HG03025 (cell line): Measurements from ENCODE around the gene TBXT.
"Not testable (repeated sequence)": the region's sequence is repeated elsewhere in the genome, so short reads cannot be mapped to it uniquely, and the experiment has no call there.

Experiments
- ATAC-seq: cut with Tn5 transposase; IDR thresholded peaks from one replicate; pipeline ENCODE4 v1.9.1; 2021; ENCODE audit warnings: mild to moderate bottlenecking, moderate library complexity; ENCODE audit not compliant: unreplicated experiment, low FRiP score

The TBXT gene, protein sequence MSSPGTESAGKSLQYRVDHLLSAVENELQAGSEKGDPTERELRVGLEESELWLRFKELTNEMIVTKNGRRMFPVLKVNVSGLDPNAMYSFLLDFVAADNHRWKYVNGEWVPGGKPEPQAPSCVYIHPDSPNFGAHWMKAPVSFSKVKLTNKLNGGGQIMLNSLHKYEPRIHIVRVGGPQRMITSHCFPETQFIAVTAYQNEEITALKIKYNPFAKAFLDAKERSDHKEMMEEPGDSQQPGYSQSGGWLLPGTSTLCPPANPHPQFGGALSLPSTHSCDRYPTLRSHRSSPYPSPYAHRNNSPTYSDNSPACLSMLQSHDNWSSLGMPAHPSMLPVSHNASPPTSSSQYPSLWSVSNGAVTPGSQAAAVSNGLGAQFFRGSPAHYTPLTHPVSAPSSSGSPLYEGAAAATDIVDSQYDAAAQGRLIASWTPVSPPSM

DNA sequence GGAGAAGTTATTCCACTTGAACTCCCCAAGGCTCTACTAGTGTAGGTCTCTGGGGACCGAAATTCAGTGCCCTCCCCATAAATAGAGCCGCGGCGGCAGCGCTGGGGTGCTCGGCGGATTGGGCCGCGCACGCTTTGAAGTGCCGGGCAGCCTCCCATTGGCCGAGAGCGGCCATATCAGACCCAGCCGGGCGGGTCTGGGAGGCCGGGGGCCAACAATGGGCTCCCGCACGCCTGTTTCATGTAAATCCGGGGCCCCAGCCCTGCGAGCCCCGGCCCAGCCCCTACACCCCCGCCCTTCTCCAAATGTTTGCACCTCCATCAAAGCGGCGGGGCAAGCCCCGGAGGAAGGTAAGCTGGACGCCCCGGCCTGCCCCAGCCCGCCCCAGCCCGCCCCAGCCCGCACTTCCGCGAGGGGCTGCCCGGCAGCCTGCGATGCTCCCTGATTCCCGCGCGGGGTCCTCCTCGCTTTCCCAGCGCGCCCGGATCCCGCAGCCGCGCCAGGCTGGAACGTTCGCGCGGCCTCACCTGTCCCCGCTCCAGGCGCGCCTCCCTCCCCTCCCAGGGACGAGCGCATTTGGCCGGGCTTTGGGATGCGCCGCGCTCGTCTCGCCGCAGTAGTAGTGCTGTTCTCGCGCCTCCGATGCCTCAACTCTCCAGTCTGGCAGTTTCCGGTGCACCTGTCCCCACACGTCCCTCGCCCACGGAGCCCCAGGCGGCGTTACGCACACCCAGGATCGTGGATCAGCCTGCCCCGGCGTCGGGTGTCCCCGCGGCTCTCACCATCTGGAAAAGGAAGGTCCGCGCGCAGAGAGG, at the start of gene TBXT:
TBXT (minus strand) TSS at position 51 of the 815 bp plus-strand sequence. CDS start 260 bp downstream, outside the sequence.
- no peak for ATAC-seq

DNA sequence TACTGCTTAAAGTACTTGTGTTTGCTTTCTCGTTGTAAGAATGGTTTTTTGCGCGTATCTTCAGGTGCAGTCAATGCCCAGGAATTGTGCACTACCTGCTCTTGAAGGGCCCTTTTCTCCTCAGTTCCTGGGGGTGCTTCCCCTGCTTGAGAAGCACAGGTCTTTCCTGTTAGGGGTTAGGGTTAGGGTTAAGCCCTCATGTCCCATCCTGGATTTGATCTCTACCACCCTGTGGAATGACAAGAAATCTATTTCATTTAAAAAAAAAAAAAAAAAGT, 39.6 kb upstream of the TBXT start:
- no peak for ATAC-seq

DNA sequence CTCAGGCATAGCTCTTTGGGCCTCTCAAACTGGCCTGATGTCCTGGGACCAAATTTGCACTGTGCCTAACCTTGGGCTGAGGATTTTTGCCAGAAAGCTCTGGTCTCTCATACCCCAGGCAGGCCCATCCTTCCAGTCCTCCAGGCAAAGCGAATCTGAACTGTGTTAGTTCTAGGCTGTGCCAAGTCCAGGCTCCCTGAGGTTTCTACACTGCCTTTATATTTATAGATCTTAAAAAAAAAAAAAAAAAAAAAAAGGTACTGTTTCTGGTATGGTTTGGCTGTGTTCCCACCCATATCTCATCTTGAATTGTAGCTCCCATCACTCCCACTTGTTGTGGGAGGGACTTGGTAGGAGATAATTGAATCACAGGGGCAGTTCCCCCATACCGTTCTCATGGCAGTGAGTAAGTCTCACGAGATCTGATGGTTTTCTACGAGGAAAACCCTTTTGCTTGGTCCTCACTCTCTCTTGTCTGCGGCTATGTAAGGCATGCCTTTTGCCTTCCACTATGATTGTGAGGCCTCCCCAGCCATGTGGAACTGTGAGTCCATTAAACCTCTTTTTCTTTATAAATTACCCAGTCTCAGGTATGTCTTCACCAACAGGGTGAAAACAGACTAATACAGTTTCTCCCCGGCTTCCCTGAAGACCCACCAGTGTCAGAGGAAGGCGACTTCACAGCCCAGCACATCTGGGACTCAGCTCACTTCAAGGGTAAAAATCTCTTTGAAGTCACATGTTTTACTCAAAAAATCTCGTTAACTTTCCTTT, 39.0 kb upstream of the TBXT start:
- ATAC-seq = no peak

DNA sequence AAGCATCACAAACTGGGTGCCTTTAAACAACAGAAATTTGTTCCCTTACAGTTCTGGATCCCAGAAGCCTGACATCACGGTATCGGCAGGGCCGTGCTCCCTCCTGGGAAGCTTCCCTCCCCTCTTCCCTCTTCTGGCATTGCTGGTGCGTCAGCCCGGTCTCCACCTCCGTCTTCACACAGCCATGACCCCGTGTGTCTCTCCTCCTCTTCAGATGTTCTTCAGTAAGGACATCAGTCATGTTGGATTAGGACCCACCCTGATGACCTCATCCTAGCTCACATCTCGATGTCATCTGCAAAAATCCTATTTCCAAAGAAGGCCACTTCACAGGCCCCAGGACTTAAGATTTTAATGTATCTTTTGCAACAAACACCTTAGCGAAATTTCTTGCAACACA, 38.4 kb upstream of the TBXT start:
- no peak for ATAC-seq

DNA sequence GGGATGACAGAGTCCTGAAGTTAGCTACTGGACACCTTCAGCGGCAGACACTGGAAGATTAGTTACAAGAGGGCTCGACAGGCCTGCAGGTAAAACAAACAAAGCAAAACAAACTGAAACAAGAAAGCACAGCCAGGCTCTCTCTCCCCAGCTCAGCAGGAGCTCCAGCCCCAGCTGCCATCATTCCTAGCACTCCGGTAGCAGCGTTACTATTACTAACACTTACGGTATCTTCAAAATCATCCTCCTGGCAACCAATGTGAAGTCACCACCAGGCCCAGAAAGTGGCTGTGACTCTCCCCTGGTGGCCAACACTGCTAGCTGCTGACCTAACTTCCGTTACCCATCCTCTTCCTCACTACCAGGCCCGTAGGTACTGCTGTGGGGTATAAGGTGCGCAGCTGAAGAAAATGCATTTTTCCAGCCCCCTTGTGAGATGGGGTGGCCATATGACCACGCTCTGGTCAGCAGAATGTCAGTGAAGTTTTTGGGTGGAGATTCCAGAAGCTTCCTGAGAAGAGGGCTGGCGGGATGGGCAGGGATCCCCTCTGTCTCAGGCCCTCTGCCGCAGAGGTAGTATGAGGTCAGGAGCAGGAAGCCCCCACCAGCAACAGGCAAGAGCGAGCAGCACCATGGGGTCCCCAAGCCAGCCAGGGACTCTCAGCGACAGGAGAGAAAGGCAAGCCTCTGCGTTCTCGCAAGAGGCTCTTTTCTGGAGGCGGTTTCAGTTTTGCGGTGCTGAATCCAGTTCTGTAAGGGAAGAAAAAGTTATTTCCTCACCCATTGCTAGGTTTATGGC, 37.4 kb upstream of the TBXT start:
- no peak for ATAC-seq

DNA sequence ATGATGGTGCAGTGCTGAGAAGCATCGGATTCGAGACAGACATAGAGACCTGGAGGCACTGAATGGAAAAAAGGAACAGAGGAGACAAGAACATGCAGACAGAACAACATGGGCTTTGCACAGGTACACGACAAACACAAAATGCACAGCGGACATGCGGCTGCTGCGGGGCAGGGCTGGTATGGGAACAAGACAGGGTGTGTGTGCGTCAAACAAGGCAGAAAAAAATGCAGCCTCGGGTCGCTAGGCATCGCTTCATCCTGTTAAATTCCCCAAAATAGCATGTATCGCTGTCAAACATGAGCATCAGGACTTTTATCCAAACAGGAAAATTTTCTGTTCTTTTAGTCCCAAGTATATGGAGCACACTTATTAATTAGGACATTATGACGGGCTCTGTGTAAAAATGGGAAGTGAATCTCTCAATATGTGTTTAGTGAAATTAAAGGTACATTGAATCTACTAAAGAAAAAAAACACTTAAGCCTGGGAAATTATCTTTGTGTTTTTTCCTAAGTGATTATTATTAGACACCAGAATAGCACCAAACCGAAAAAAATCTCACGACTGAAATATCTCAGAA, 36.1 kb upstream of the TBXT start:
- ATAC-seq = no peak

DNA sequence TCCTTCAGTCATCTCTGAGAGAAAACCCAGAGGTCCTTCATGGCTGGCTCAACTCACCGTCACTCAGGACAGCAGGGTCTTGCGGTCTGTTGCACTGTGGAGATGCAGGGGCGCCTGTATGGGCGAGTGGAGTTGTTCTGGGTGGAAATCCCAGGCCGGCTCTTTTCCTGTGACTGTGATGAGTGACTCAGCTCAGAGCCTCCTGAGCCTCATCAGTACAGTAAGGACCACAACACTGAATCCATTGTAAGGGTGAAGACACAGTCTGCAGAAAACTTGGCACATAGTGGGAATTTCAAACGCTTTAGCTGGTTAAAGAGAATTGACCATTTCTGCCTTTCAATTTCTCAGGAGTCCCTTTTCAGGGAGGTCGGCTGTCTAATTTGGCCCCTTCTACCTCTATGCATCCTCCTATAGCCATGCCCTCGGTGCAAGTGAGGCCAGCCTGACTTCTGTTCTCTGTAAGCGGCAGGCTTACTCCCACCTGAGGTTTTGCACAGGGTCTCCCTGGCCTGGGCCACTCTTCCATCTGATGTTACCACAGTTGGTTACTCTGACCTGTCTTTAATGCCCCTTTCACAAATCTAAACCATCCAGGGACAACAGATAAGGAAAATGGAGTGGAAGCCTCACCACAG, 35.5 kb upstream of the TBXT start:
- peak; percentile 13 for ATAC-seq

DNA sequence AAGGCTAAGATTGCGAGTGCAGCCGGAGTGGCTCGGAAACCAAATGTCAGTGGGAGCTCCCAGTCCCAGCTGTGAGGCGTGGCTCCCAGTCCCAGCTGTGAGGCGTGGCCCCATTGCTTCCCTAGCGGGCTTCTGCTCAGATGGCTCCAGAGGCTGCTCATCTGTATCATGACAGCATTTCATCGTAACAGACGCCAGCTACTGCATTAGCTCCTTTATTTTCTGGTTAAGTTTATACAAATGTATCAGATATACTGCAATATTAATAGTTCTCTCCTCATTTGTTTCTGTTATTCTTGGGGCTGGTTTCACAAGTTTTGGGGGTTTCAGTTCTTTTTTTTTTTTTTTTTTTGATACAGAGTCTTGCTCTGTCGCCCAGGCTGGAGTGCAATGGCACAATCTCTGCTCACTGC, 34.7 kb upstream of the TBXT start:
- ATAC-seq = peak; percentile 83

DNA sequence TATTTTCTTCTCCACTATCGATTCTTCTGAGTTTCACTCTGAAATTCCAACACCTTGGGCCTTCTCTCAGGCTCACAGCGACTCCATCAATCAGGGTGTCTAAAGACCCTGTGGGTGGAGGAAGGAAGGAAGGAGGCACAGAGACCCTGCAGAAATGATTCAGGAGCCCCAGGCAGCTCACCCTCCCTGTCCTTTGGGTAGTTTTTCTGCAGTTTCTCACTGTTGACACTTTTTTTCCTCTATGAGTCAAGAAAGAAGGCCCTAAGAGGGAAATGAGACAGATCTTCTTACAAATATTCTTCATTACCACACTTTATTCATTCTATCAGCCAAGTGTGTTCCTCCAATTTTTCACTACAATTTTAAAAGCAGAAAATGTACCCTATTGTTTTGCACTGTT, 34.2 kb upstream of the TBXT start:
- ATAC-seq = peak; percentile 19

DNA sequence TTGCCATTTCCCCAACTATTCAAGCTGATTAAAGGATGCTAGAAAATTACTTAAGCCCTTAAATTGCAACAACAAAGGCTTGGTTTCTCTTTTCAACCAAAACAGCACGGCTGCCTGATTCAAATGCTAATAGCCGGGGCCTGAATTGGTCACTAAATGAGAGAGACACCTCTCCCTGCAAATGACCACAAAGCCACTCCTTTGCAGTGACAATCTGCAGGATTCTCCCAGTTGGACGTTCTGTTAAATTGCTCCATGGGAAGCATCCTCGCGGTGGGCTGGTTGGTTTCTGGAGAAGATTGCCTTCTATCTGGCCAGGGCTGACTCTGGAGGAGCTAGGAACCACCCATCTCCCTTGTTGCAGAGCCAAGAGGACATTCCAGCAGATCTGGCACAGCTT, 29.7 kb upstream of the TBXT start:
- ATAC-seq = no peak

DNA sequence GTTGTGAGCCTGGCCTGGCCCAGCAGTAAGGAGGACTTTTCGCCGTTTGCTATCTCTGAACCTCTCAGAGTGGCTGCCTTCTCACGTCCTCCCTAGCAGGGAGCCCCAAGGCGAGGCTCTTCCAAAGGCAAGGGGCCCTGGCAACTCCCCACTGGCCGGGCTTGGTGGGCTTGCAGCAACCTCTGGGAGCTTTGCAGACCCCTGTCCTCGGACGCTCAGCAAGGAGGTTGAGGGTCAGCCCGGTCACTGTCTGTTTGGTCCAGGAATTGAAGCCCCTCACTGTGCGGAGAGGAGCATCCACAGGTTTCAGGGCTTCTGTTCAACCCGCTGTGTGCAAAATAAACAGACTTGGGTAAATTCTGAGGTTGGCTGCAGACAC, 28.2 kb upstream of the TBXT start:
- no peak for ATAC-seq

DNA sequence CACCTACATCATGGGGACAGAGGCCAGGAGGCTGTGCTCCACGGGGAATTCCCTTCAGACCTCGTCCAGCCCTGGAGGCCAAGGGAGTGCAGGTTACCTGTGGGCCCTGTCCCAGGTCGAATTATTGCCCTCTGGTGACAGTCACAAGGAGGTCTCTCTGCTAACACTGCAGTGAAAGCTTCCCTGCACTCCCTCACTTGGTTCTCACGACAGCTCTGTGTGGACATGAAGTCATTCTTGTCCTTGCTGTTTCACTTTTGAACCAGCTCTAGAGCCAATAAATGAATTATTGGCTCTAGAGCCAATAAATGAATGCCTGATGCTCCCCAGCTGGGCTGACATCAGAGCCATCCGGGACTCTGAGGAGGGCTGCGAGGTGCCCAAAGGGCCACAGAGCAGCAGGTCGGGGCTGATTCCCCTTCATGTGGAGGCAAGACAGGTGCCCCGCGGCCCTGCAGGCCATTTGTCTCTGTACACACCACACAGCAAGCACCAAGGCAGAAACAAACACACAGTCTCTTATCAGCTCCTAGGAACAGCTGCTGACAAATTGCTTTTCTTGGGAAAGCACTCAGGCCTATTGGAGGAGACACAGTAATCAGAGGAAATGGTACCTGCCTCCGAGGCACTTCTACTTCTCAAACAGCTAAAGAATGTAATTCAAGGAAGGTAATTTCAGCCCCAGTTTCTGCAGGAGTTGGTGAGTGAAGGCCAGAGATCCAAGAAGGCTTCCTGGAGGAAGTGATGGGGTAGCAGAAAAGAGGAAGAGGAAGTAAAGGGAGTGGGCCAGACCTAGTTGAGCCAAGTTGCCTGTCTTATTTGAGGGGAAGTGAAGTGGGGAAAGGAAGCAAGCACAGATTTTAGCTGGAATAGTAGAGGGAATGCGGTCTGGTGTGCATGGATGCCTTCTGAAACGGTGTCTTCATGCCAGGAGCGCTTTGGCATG, 27.5 kb upstream of the TBXT start:
- no peak for ATAC-seq

DNA sequence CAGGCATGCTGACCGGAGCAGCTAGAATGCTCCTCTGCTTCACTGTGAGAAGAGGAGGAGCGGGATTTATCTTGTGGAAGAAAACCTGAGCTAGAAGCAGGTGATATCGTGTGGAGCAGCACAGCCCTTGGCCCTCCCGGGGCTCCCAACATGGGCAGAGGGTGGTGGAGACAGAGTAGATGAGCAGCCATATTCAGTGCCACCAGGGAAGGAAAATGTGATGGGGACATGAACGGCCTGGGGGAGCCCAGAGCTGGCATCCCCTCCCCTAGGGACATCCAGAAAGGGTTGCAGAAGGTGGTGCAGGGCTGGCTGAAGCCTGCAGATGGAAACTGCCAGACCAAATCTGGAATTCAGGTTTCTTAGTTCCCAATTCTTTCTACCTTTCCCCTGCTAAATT, 24.9 kb upstream of the TBXT start:
- ATAC-seq = no peak

DNA sequence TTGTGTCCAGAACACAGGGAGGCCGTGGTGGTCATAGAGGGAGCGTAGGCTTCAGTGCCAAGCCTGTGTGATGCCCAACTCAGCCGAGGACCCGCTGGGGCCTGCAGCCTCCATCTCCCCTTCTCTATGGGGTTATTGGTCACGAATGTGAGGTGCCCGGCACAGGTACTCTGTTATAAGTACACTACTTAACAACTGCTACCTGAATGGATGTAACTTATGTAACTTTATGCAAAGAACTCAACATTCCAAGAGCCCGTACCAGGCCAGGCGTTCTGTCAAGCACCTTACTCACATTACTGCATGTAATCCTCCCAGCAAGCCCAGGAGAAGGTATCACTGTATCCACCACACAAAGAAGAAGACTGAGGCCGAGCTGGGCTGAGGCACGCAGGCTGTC, 24.5 kb upstream of the TBXT start:
- no peak for ATAC-seq

DNA sequence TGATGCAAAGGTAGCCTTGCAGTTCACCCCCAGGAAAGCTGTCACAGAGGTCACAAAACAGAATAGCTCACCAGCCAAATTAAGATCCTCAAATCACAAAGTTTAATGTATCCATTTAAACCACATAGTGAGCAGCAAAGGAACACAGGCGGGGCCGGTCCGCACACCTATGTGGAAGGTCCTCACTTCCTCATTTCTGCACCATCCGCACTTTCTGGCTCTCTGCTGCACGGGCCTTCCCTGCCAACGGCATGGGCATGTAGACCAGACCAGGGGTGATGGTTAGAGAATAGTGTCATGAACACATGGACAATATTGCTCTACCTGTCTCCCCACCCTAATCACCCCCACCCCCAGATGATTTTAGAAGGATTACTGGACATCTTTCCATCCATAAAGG, 12.1 kb upstream of the TBXT start:
- peak; percentile 68 for ATAC-seq

DNA sequence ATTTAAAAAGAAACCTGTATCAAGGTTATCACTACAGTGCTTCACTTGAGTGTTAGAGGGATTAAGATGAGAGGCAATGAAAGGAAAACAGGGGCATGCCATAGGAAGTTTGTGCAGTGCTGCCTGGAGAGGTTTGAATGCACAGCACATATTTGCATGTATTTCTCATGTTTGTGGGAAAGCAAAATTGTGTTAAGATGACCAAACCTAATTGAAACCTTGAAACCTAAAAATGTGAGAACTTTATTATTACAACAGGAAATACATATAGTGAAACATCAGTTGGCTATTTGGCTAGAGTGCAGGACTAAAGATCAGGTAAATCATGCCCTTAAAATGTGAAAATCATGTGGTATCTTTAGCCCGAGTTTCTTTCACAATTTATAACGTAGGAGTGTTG, 8.5 kb upstream of the TBXT start:
- ATAC-seq = no peak

DNA sequence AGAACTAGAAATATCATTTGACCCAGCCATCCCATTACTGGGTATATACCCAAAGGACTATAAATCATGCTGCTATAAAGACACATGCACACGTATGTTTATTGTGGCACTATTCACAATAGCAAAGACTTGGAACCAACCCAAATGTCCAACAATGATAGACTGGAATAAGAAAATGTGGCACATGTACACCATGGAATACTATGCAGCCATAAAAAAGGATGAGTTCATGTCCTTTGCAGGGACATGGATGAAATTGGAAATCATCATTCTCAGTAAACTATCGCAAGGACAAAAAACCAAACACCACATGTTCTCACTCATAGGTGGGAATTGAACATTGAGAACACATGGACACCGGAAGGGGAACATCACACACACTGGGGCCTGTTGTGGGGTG, 7.4 kb upstream of the TBXT start:
- ATAC-seq = not testable (repeated sequence)

DNA sequence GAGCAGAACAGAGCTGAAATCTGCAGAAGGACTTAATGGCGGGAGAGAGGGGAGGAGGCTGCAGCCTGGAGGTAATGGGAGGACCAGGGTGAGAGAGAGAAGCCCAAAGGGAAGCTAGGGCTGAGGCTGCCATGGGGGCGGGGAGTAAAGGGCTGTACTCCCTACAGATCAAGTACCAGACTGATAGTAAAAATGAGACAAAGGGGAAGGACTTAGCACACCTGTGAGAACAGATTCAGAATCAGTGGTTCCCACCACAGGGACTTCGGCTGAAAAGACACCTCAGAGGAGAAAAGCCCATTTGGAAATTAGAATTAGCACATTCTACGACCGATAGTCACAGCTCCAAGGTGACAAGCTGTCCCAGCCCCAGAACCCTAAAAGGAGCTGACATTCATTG, 6.4 kb upstream of the TBXT start:
- ATAC-seq = no peak
